ENCODE data around the gene PAFAH2.

Gene PAFAH2

GRCh38 chr1:25922056-25922970 is 75.5 kb downstream of the PAFAH2 start:
- Histone ChIP-seq H3K36me3 (ENCODE audit: low read length) (no peaks in the 10 kb centered on the region), H3K27me3 (ENCODE audit: low read length) (no peaks in the 10 kb centered on the region), H3K9ac (ENCODE audit: low read length) (no peak overlapping the region), H3K4me2 (ENCODE audit: low read depth, low read length, poor library complexity, severe bottlenecking) (no peak overlapping the region), H3K79me2 (ENCODE audit: insufficient read depth, low read length) (no peaks in the 10 kb centered on the region), H4K20me1 (ENCODE audit: low read depth, low read length) (no peaks in the 10 kb centered on the region), H2AFZ (ENCODE audit: low read depth, low read length, severe bottlenecking) (no peak overlapping the region), H3K4me3 (ENCODE audit: insufficient read depth, low read length, poor library complexity, severe bottlenecking) (no peak overlapping the region), H3K9me2 (replicated peaks; ENCODE audit: insufficient read depth, low read length) (no peaks in the 10 kb centered on the region), H3F3A (ENCODE audit: insufficient read depth) (no peaks in the 10 kb centered on the region), H3K9me3 (ENCODE audit: insufficient read depth, low read length) (no peaks in the 10 kb centered on the region), H3K27ac (ENCODE audit: low read depth, low read length) (no peak overlapping the region)
- no peak for TF ChIP-seq CTCF (IDR thresholded peaks at IDR 0.05; ENCODE audit: insufficient read depth, low read length, poor library complexity, severe bottlenecking)
- TF ChIP-seq EZH2phosphoT487 (conservative IDR thresholded peaks at IDR 0.05; ENCODE audit: low read length) = no peak

- H3F3A ChIP-seq (ENCODE audit: insufficient read depth) = no peaks in the 10 kb centered on the region
- no peak overlapping the region for H3K9ac ChIP-seq (ENCODE audit: low read length)
- H3K9me2 ChIP-seq (replicated peaks; ENCODE audit: insufficient read depth, low read length) = no peaks in the 10 kb centered on the region
- TF ChIP-seq CTCF (IDR thresholded peaks at IDR 0.05; ENCODE audit: insufficient read depth, low read length, poor library complexity, severe bottlenecking) = no peak
- TF ChIP-seq EZH2phosphoT487 (conservative IDR thresholded peaks at IDR 0.05; ENCODE audit: low read length) = no peak
- H3K27ac ChIP-seq (ENCODE audit: low read depth, low read length) = no peak overlapping the region
- H3K9me3 ChIP-seq (ENCODE audit: insufficient read depth, low read length) = no peaks in the 10 kb centered on the region
- no peaks in the 10 kb centered on the region for H3K79me2 ChIP-seq (ENCODE audit: insufficient read depth, low read length)
- H3K4me3 ChIP-seq (ENCODE audit: insufficient read depth, low read length, poor library complexity, severe bottlenecking) = no peak overlapping the region
- no peaks in the 10 kb centered on the region for H3K36me3 ChIP-seq (ENCODE audit: low read length)
- H4K20me1 ChIP-seq (ENCODE audit: low read depth, low read length) = no peaks in the 10 kb centered on the region
- H3K4me2 ChIP-seq (ENCODE audit: low read depth, low read length, poor library complexity, severe bottlenecking) = no peak overlapping the region
- H3K27me3 ChIP-seq (ENCODE audit: low read length) = no peaks in the 10 kb centered on the region
- no peak overlapping the region for H2AFZ ChIP-seq (ENCODE audit: low read depth, low read length, severe bottlenecking)
Measured at GRCh38 chr1:25918615-25919014, 79.2 kb downstream of the PAFAH2 start.

- Histone ChIP-seq H3K9me3 (ENCODE audit: insufficient read depth, low read length) (no peaks in the 10 kb centered on the region), H3K9ac (ENCODE audit: low read length) (no peak overlapping the region), H3K36me3 (ENCODE audit: low read length) (no peaks in the 10 kb centered on the region), H3K79me2 (ENCODE audit: insufficient read depth, low read length) (no peaks in the 10 kb centered on the region), H3K27me3 (ENCODE audit: low read length) (no peaks in the 10 kb centered on the region), H4K20me1 (ENCODE audit: low read depth, low read length) (no peaks in the 10 kb centered on the region), H3K4me3 (ENCODE audit: insufficient read depth, low read length, poor library complexity, severe bottlenecking) (no peak overlapping the region), H3K9me2 (replicated peaks; ENCODE audit: insufficient read depth, low read length) (no peaks in the 10 kb centered on the region), H3K4me2 (ENCODE audit: low read depth, low read length, poor library complexity, severe bottlenecking) (no peak overlapping the region), H3K27ac (ENCODE audit: low read depth, low read length) (no peak overlapping the region), H3F3A (ENCODE audit: insufficient read depth) (no peaks in the 10 kb centered on the region), H2AFZ (ENCODE audit: low read depth, low read length, severe bottlenecking) (no peak overlapping the region)
- TF ChIP-seq EZH2phosphoT487 (conservative IDR thresholded peaks at IDR 0.05; ENCODE audit: low read length) (no peak), CTCF (IDR thresholded peaks at IDR 0.05; ENCODE audit: insufficient read depth, low read length, poor library complexity, severe bottlenecking) (no peak)
Measured at GRCh38 chr1:25917996-25918395, 79.9 kb downstream of the PAFAH2 start.
